ENCODE results near the gene CRY2. TPM values are rescaled to one million over a fixed set of nuclear protein-coding genes. Genes with fewer than 3 reads are reported as not detected.

The CRY2 gene
- total and polyA plus RNA-seq, 10 donors = 5.6 to 39.2 (median 32.6) TPM

DNA sequence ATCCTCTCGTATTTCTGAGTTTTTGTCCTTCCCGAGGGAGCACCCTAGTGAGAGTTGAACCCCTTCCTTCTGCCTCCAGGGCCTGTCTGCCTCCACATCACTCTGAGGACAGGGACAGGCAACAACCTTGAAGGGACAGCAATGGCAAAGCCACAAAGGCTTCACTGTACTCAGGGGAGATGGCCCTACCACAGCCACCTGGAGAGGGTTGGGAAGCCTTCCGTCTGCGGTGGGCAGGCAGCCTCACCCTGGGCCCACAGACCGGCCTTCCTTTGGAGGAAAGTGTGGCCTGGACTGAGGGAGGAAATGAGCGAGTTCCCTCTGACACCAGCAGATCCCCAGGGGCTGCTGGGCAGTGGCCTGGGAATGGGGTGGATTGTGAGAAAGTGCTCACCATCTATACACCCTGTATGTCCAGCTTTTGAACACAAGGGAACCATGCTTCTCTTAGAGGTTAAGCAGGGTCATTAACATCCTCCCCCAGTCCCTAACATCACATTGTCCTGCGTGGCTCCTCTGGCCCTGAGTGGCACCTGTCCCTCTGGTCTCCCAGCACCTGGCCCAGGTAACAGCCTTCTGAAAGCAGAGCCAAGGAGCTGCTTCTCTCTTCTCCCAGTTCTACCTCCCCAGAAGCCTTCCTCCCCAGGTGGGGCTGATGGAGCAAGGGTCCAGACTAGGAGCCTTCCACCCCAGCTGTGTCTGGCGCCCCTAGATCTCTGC is 35.5 kb upstream of the CRY2 start:
- no peak for DNase-seq
- no peaks in the 10 kb centered on the region for H3K27me3 ChIP-seq (replicated peaks in 1 of 7)
- peaks cover 0 to 59% (median 22%) of the 10 kb centered on the region in 6 donors for H3K36me3 ChIP-seq
- intact Hi-C loops (cut with DNase I; ENCODE audit: low total_unique reads) = no loop called here
- no peaks in the 10 kb centered on the region for H3K9me3 ChIP-seq
- no peak overlapping the region for H3K27ac ChIP-seq
- H3K4me3 ChIP-seq = no peak overlapping the region
- WGBS, 5 donors = 89 to 94% (median 92%) methylated on average over 7 to 8 of the region's 8 CpGs
- H3K4me1 ChIP-seq = peaks cover 12 to 41% (median 31%) of the 10 kb centered on the region in 6 donors
- no peak for TF ChIP-seq POLR2AphosphoS5 (IDR thresholded peaks at IDR 0.05)
- no peak for TF ChIP-seq POLR2A (IDR thresholded peaks at IDR 0.05)
- no peak for TF ChIP-seq CTCF (IDR thresholded peaks at IDR 0.05 in 8 of 11, conservative IDR thresholded peaks at IDR 0.05 in 3 of 11)

- Histone ChIP-seq H3K27ac (no peak overlapping the region), H3K4me1 (peaks cover under 1 to 41% (median 25%) of the 10 kb centered on the region in 6 donors), H3K4me3 (no peak overlapping the region), H3K36me3 (peaks cover 0 to 51% (median 22%) of the 10 kb centered on the region in 6 donors), H3K9me3 (no peaks in the 10 kb centered on the region), H3K27me3 (replicated peaks in 1 of 7) (no peaks in the 10 kb centered on the region)
- no peak for DNase-seq
- TF ChIP-seq POLR2A (IDR thresholded peaks at IDR 0.05) = no peak
- TF ChIP-seq POLR2AphosphoS5 (IDR thresholded peaks at IDR 0.05) = no peak
- TF ChIP-seq CTCF (IDR thresholded peaks at IDR 0.05 in 8 of 11, conservative IDR thresholded peaks at IDR 0.05 in 3 of 11) = no peak
- intact Hi-C loops (cut with DNase I; ENCODE audit: low total_unique reads) = no loop called here
- 75 to 91% (median 85%) methylated on average over 7 of the region's 7 CpGs for WGBS, 5 donors
Measured at GRCh38 chr11:45812581-45813548, 34.4 kb upstream of the CRY2 start.

DNA sequence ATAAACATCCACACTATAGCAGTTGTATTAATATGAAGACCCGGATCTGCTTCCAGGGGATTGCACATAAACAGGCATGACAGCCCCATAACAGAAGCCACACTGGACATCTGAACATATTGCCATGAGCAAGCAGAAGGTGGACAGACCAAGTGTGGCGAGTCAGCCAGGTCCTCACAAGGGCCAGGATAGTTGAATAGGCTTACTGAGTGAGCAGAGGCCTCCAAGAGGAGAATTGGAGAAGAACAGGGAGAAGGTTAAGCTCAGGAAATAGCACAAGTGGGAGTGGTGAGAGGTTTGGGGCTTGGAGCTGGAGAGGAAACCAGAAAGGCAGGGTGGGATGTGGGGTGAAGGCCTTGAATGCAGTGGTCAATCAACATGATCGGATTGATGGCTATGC is 31.5 kb upstream of the CRY2 start:
- H3K4me3 ChIP-seq = no peak overlapping the region
- DNase-seq = peak; percentile 11
- 75 to 88% (median 86%) methylated on average over 3 of the region's 3 CpGs for WGBS, 5 donors
- H3K27me3 ChIP-seq (replicated peaks in 1 of 7) = no peaks in the 10 kb centered on the region
- intact Hi-C loops (cut with DNase I; ENCODE audit: low total_unique reads) = no loop called here
- H3K4me1 ChIP-seq = peaks cover 0 to 29% (median 10%) of the 10 kb centered on the region in 6 donors
- no peak overlapping the region for H3K27ac ChIP-seq
- peaks cover 0 to 22% (median 16%) of the 10 kb centered on the region in 6 donors for H3K36me3 ChIP-seq
- H3K9me3 ChIP-seq = no peaks in the 10 kb centered on the region
- TF ChIP-seq CTCF (IDR thresholded peaks at IDR 0.05 in 8 of 11, conservative IDR thresholded peaks at IDR 0.05 in 3 of 11) = no peak
- TF ChIP-seq POLR2AphosphoS5 (IDR thresholded peaks at IDR 0.05) = no peak
- no peak for TF ChIP-seq POLR2A (IDR thresholded peaks at IDR 0.05)

All from spleen (tissue), 11 donors.